Stimulated activated CD8-positive, alpha-beta memory T cell treated with anti-CD3 and anti-CD28 coated beads, Interleukin-4, amount 100 ng/mL, for 4 hours (primary cell): Measurements from ENCODE around the gene AP1S1.
"Not testable (repeated sequence)": the region's sequence is repeated elsewhere in the genome, so short reads cannot be mapped to it uniquely, and the experiment has no call there.

Experiments
- DNase-seq, 2 donors: peaks; one replicate each; pipeline ENCODE4 v3.0.0-alpha.2; 2020; ENCODE audit warnings: low read depth in 2 of 2, low spot score in 1 of 2

The AP1S1 gene

DNA sequence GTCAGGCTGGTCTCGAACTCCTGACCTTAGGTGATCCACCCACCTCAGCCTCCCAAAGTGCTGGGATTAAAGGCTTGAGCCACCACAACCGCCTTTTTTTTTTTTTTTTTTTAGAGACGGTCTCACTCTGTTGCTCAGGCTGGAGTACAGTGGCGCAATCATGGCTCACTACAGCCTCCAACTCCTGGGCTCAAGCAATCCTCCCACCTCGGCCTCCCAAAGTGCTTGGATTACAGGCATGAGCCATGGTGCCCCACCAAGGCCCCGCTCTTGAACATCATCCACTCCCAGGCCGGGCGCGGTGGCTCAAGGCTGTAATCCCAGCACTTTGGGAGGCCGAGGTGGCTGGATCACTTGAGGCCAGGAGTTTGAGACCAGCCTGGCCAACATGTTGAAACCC, 45.2 kb downstream of the AP1S1 start:
- not testable (repeated sequence) for DNase-seq

DNA sequence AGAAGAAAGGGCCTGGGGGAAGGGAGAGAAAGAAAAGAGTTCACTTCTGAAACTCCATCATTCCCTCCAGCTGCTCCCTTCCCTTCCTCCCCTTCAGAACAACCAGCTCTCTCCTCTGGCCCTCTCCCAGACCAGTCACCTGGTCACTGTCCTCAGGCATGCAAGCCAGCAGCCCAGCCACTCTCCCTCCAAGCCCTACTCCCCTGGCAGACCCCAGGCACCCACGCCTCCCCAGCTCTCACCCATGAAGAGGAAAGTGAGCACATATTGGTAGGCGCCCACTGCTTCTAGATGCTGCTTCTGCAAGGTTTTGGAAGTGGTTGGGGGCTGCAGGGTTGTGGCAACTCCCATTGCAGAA, 46.2 kb downstream of the AP1S1 start:
- no peak for DNase-seq

DNA sequence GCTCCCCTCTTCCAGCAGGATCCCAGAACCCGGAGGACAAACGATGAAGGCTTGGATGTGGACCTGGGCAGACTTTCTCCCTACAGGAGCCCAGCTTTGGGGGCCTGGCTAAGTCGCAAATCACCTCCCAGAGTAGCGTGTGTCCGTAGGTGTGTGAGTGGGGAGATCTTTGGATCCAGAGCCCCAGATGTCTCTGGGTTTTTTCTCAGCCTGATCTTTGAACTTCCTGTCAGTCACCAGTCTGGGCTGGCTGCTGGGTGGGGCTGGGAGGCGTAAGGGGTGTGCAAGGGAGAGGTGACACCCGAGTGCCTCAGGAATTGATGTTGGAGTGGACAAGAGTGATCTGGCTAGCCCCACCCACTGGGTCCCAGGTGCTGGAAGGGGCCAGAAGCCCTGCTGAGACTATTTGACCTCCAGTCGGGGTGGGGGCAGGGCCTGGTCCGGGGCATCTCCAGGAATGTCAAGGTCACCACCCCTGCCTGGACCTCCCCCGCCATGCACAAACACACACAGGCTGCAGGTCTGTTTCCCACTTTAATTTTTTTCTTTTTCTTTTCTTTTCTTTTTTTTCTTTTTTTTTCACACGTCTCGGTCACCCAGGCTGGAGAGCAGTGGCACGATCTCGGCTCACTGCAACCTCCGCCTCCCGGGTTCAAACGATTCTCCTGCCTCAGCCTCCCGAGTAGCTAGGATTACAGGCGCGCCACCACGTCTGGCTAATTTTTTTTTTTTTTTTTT, 46.8 kb downstream of the AP1S1 start, which contains the start of gene MOGAT3:
MOGAT3 (minus strand) TSS at position 175 of the 738 bp plus-strand sequence. CDS start 182 bp downstream, outside the sequence.
- DNase-seq: no peak

DNA sequence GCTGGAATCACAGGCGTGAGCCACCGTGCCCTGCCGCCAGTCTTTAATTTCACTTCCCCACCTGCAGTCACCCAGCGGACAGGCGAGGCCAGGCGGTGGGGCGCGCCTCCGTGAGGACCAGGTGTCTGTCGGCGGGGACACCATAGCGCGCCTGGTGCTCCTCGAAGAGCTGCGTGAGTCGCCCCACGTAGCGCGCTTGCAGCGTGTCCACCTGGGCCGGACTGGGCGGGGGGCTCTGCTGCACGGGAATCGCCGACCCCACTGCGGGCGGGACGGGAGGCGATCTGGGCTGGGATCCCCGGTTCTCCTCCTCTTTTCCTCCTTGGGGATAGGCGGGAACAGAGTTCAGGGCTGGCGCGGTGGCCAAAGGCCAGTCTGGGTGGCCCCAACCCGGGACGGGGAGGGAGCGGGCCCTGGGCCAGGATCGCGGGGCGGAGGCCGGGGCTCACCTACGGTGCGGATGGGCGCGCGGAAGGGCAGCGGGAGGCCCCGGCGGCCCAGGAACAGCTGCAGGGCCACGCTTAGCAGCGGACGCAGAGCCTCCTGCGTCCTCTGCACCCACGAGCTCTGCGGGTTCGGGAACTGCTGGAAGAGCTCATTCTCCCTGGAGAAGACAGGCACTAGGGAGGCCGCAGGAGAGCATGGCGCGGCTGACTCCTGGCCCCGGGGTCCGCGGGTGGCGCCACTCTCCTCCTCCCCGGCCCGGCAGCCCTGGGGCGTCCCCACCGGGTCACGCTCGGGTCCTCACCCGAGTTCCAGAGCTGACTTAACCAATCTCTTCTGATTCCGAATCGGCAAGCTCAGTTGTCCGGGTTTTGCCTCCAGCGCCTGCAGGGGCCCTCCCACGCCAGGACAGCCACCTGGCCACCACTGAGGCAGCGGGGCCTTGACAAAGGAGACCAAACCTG, 47.7 kb downstream of the AP1S1 start:
- no peak for DNase-seq

DNA sequence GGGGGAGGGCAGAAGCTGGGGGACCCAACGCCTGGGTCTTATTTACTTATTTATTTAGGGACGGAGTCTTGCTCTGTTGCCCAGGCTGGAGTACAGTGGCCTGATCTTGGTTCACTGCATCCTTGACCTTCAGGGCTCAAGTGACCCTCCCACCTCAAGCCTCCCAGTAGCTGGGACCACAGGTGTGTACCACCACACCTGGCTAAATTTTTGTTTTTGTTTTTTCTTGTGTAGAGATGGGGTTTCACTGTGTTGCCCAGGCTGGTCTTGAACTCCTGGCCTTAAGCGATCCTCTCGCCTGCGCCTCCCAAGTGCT, 48.3 kb downstream of the AP1S1 start:
- DNase-seq: no peak

DNA sequence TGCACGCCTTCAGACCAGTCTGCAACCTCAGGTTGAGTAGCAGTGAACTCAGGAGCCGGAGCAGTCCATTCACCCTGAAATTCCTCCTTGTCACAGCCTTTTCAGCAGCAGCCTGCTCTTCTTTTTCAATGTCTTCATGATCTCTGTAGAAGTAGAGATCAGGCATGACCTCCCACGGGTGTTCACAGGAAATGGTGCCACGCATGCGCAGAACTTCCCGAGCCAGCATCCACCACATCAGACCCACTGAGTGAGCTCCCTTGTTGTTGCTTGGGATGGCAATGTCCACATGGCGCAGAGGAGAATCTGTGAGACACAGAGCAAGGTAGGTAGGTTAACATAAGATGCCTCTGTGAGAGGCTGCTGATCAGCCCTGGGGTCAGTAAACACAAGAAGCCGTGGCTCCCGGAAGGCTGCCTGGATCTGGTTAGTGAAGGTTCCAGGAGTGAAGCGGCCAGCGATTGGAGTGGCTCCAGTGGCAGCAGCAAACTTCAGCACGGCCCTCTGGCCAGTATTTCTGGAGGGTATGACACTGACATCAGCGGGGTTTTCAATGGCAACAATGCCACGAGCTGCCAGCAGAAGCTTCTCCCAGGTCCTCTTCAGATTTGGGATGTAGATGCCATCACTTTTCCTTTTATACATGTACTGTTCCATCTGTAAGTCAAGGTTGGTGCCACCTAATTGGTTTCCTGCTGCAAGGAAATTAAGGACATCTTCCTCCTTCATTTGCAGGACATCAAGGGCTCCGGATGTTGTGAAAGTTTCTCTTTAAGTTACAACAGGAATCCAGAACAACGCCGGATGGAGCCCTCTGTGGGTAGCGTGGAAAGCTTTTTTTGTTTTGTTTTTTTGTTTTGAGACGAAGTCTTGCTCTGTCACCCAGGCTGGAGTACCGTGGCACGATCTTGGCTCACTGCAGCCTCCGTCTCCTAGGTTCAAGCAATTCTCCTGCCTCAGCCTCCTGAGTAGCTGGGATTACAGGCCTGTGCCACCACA, 49.8 kb downstream of the AP1S1 start:
- DNase-seq: not testable (repeated sequence)

DNA sequence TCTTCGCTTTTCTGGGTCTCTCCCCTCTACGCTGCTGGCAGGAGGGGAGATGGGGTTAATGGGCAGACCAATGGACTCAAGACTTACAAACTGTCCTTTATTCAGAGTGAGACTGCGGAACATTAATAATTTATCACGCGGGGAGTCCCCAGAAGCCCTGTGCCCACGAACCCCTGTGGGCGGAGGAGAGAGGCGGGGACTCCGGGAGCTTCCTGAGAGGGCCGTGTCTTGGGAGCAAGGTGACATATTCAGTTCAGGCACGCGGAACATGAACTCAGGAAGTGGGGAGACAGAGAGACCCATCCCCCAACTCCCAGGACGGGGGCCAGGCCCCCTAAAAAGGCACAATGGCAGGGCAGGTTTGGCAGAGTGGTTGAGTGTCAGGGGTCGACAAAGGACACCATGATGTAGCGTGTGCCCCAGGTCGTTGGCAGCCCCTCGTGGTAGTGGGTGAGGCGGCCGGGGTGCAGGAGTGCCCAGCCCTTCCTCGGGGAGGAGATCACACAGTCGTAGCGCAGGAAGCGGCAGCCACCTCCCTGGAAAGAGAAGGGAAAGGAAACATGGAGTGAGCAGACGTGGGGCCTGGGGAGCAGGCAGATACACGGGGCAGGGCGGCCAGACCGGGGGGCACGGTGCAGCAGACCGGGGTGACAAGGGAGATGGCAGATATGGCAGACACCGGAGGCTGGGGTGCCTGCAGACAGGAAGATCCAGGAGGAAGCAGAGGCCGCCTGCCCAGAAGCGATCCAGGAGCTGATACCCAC, 51.8 kb downstream of the AP1S1 start:
- DNase-seq: no peak

DNA sequence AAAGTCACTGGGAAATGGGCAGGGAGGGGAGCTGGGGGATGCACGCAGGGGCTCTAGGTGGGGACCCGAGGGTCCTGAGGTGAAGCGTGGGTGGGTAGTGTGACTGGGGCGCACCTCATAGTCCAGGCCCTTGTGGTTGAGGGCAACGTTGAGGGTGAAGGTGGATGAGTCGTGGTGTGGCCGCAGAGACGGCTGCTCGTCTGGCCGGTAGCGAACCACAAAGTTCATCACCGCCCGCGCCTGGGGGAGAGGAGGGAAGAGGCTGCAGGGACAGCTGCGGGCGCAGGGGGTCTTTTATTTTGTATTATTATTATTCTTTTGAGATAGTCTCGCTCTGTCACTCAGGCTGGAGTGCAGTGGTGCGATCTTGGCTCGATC, 52.4 kb downstream of the AP1S1 start:
- no peak for DNase-seq

DNA sequence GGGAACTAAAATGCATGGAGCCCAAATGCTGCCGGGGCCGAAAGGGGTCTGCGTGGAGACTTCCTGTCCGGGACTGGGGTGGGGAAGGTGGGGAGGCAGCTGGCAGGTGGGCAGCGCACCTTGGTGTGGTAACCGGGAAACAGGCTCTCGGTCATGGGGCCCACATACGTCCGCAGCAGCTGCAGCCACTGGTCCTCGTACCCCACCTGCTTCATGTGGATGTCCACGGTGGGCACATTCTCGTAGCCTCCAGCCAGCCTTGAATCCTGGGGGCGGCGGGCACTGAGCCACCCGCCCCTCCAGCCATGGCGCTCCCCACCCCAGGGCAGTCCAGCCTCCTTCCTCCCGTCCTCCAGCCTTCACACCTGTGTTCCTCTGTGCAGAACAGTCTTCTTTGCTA, 53.2 kb downstream of the AP1S1 start:
- no peak for DNase-seq

DNA sequence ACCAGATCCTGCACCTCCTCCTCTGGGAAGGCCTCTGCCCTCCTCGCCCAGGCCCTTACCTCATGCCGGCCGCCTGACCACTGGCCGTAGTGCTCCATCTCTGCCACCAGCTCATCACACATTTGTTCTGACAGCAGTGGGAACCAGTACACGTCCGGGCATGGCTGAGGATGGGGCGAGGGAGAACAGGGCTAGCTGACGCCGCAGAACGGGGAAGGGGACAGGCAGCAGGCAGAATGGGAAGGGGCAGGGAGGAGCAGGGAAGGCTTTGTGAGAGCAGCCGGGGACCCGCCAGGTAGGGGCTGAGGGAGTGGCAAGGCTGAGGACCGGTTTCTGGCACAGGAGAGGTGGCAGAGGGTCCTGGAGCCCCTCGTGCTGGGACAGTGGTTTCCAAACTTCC, 54.5 kb downstream of the AP1S1 start:
- no peak for DNase-seq

DNA sequence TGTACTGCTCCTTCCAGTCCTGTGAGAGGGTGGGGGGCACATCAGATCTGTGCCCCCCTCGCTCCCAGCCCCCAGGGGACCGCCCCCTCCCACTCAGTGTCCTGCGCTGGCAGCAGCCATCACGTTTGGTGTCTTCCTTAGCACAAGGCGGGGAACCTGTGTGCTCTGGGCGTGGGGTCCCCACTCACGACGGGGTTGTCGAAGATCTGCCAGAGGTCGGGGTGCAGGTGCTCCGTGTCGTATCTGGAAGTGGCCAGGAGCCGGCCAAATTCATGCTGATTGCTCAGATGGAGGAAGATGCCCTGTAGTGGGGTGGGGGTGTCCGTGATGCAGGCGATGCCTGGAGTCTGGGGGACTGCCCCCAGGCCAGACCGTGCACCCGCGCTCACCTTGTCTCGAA, 55.9 kb downstream of the AP1S1 start:
- no peak for DNase-seq
